Thoracic aorta (tissue), 2 donors: ENCODE measurements around the gene AMHR2. TPM values are rescaled to one million over a fixed set of nuclear protein-coding genes. Genes with fewer than 3 reads are reported as not detected.
"Not testable (repeated sequence)": the region's sequence is repeated elsewhere in the genome, so short reads cannot be mapped to it uniquely, and the experiment has no call there.

Source experiments
- ATAC-seq: fragments of 150-250 bp; one replicate; pipeline ENCODE4 v1.8.0; 2017; ENCODE audit warnings: low read depth; ENCODE audit not compliant: insufficient number of reproducible peaks, low FRiP score
- DNase-seq: peaks from one replicate; pipeline ENCODE4 v3.0.0-alpha.2; 2020; ENCODE audit warnings: low spot score
- H3K27ac ChIP-seq, 2 donors: fragments of 200-600 bp; sonication (generic); 1 replicate in 1 of 2; 2 replicates in 1 of 2; pipeline ENCODE4 v1.5.1; 2016; ENCODE audit warnings: mild to moderate bottlenecking in 2 of 2, moderate library complexity in 2 of 2
- H3K27me3 ChIP-seq: fragments of 200-600 bp; sonication (generic); replicated peaks from 2 replicates; pipeline ENCODE4 v1.6.0; 2016; ENCODE audit warnings: mild to moderate bottlenecking; ENCODE audit not compliant: insufficient read depth
- H3K36me3 ChIP-seq: fragments of 200-600 bp; sonication (generic); one replicate; pipeline ENCODE4 v1.5.1; 2016
- H3K4me1 ChIP-seq, 2 donors: fragments of 200-600 bp; sonication (generic); 1 replicate in 1 of 2; 2 replicates in 1 of 2; pipeline versions ENCODE4 v1.5.1 to v1.6.0; 2016; ENCODE audit warnings: low read depth in 2 of 2, mild to moderate bottlenecking in 1 of 2; ENCODE audit not compliant: control insufficient read depth in 1 of 2
- H3K4me3 ChIP-seq: fragments of 200-600 bp; sonication (generic); 2 replicates; pipeline ENCODE4 v1.5.1; 2016; ENCODE audit warnings: mild to moderate bottlenecking
- H3K9me3 ChIP-seq: fragments of 200-600 bp; sonication (generic); 2 replicates; pipeline ENCODE4 v1.5.1; 2016
- CTCF ChIP-seq: fragments of 200-600 bp; sonication (generic); IDR thresholded peaks from one replicate; pipeline ENCODE4 v1.5.1; 2019; ENCODE audit warnings: antibody characterized with exemption
- total RNA-seq, 2 donors: library from RNA; depleted of rRNA; stranded (reverse); fragments of >200 nt; gene quantifications; one replicate each; pipeline versions ENCODE4 v1.1.0 to v1.2.3, GENCODE V29; 2016

Gene AMHR2
- total RNA-seq = under 1 TPM in 1 of 2 donors, not detected in 1; 0.27 TPM

GRCh38 chr12:53423597-53423996 lies at the start of gene AMHR2:
TSS of gene AMHR2 (plus strand) at chr12:53423855. CDS start at chr12:53423935, 80 bp downstream.
- no peak within 1 kb of the TSS for H3K27ac ChIP-seq
- H3K36me3 ChIP-seq = no peaks in the 10 kb centered on the region
- no peak within 1 kb of the TSS for H3K4me3 ChIP-seq
- ATAC-seq (no peak), DNase-seq (no peak)
- TF ChIP-seq CTCF = no peak
- H3K27me3 ChIP-seq = no peaks in the 10 kb centered on the region
- H3K4me1 ChIP-seq = peaks cover 0 to 5% of the 10 kb centered on the region in 2 donors
- no peaks in the 10 kb centered on the region for H3K9me3 ChIP-seq

- not testable (repeated sequence) for H3K36me3 ChIP-seq, DNase-seq, H3K27ac ChIP-seq, H3K4me3 ChIP-seq, H3K27me3 ChIP-seq, H3K9me3 ChIP-seq, ATAC-seq
- H3K4me1 ChIP-seq = peaks cover 15 to 29% of the 10 kb centered on the region in 2 donors
These were observed 49.4 kb upstream of the AMHR2 start for GRCh38 chr12:53374277-53374676.

- Histone ChIP-seq H3K4me1 (peaks cover 16 to 23% of the 10 kb centered on the region in 2 donors), H3K4me3 (no peak overlapping the region), H3K36me3 (no peaks in the 10 kb centered on the region), H3K27ac (no peak overlapping the region), H3K9me3 (no peaks in the 10 kb centered on the region), H3K27me3 (no peaks in the 10 kb centered on the region)
- ATAC-seq (no peak), DNase-seq (no peak)
- TF ChIP-seq CTCF = no peak
These were observed 46.9 kb upstream of the AMHR2 start for GRCh38 chr12:53376747-53377146.

GRCh38 chr12:53378222-53378621 lies 45.4 kb upstream of the AMHR2 start:
- TF ChIP-seq CTCF = no peak
- DNase-seq (no peak), ATAC-seq (no peak)
- Histone ChIP-seq H3K4me3 (no peak overlapping the region), H3K27ac (peak overlapping the region; percentile 87 to 89), H3K9me3 (no peaks in the 10 kb centered on the region), H3K4me1 (peaks cover 22 to 28% of the 10 kb centered on the region in 2 donors), H3K36me3 (peaks cover 11% of the 10 kb centered on the region), H3K27me3 (no peaks in the 10 kb centered on the region)

- no peak for TF ChIP-seq CTCF
- H3K27me3 ChIP-seq = no peaks in the 10 kb centered on the region
- peaks cover 27 to 35% of the 10 kb centered on the region in 2 donors for H3K4me1 ChIP-seq
- DNase-seq (no peak), ATAC-seq (no peak)
- H3K36me3 ChIP-seq = peaks cover 16% of the 10 kb centered on the region
- peak overlapping the region; percentile 87 to 89 for H3K27ac ChIP-seq
- no peaks in the 10 kb centered on the region for H3K9me3 ChIP-seq
- H3K4me3 ChIP-seq = peak overlapping the region; percentile 75
These were observed 44.8 kb upstream of the AMHR2 start for GRCh38 chr12:53378724-53379388.
